GM06990 (cell line): ENCODE measurements around the gene DHX34.

ENCODE experiments used
- DNase-seq: peaks from one replicate; pipeline ENCODE4 v3.0.0-alpha.2; 2011; ENCODE audit not compliant: insufficient read length; ENCODE audit errors: extremely low read depth
- H3K27me3 ChIP-seq: replicated peaks from 2 replicates; pipeline ENCODE4 v1.6.0; 2011; ENCODE audit warnings: low read length; ENCODE audit not compliant: control insufficient read depth, insufficient read depth
- H3K36me3 ChIP-seq: 2 replicates; pipeline ENCODE4 v1.5.1; 2011; ENCODE audit warnings: low read length; ENCODE audit not compliant: control insufficient read depth, insufficient read depth
- H3K4me3 ChIP-seq: replicated peaks from 2 replicates; pipeline ENCODE4 v1.5.1; 2011; ENCODE audit warnings: low read depth, mild to moderate bottlenecking, control low read depth, low read length
- TF ChIP-seq, protein P1 (sequence below): IDR thresholded peaks from 2 replicates; pipeline ENCODE4 v1.5.1; 2011; ENCODE audit warnings: low read length, control low read depth, mild to moderate bottlenecking, inconsistent platforms; ENCODE audit not compliant: insufficient read depth, poor library complexity, severe bottlenecking

DHX34 gene

DNA sequence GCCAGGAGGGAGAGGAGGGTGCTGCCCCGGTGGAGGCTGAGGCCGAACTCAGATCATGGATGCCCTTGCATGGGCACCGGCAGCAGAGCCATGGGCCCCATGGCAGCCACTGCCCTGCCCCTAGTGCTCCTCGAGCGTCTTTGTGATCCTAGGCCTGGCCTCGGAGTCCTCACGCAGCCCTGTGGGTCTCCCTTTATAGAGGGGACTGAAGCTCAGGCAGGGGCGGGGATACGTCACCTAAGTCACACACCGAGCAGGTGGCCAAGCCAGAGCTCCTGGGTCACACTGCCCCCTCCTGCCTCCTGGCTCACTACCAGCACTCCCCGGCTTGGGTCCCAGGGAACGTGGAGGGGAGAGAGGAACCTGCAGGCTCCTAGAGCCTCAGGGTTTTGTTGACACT is 28.7 kb downstream of the DHX34 start:
- TF ChIP-seq, protein P1, sequence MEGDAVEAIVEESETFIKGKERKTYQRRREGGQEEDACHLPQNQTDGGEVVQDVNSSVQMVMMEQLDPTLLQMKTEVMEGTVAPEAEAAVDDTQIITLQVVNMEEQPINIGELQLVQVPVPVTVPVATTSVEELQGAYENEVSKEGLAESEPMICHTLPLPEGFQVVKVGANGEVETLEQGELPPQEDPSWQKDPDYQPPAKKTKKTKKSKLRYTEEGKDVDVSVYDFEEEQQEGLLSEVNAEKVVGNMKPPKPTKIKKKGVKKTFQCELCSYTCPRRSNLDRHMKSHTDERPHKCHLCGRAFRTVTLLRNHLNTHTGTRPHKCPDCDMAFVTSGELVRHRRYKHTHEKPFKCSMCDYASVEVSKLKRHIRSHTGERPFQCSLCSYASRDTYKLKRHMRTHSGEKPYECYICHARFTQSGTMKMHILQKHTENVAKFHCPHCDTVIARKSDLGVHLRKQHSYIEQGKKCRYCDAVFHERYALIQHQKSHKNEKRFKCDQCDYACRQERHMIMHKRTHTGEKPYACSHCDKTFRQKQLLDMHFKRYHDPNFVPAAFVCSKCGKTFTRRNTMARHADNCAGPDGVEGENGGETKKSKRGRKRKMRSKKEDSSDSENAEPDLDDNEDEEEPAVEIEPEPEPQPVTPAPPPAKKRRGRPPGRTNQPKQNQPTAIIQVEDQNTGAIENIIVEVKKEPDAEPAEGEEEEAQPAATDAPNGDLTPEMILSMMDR: no peak
- Histone ChIP-seq H3K4me3 (no peak overlapping the region), H3K36me3 (peaks cover 42% of the 10 kb centered on the region), H3K27me3 (no peaks in the 10 kb centered on the region)
- no peak for DNase-seq

DNA sequence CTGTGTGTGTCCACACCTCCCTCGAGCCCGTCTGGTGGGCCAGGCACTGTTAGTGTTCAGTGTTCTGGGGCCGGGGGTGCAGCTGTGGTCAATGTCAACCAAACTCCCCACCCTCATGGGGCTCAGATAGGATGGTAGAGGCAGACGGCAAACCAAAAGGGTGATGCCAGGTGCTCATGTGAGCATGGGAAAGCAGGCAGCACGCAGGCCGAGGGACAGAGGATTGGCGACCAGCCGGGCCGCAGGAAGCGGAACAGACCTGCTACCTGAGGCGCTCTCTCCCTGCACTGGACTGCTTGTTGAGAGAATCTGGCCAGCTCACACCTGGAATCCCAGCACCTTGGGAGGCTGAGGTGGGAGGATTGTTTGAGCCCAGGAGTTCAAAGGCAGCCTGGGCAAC is 29.1 kb downstream of the DHX34 start:
- H3K36me3 ChIP-seq: peaks cover 39% of the 10 kb centered on the region
- H3K4me3 ChIP-seq: no peak overlapping the region
- H3K27me3 ChIP-seq: no peaks in the 10 kb centered on the region
- no peak for DNase-seq
- TF ChIP-seq, protein P1: no peak

DNA sequence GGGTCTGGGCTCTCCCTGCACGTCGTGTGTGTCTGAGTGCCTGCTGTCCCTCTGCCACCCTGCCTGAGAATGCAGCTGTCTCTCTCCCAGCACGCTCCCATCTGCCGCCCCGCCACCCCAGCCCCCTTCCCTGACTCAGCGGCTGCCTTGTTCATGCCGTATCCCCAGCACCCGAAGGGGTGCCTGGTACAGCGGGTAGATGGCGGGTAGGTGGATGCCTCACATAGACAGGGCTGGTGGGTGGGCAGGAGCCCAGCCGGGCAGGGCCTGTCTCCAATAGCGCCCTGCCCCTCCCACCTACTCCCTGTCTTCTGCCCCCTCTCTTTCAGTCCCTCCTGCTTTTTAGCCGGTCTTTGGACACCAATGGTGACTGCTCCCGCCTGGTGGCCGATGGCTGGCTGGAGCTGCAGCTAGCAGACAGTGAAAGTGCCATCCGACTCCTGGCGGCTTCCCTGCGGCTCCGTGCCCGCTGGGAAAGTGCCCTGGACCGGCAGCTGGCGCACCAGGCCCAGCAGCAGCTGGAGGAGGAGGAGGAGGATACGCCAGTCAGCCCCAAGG is 30.3 kb downstream of the DHX34 start:
- H3K4me3 ChIP-seq: no peak overlapping the region
- H3K27me3 ChIP-seq: no peaks in the 10 kb centered on the region
- TF ChIP-seq, protein P1: no peak
- no peak for DNase-seq
- H3K36me3 ChIP-seq: peaks cover 33% of the 10 kb centered on the region

DNA sequence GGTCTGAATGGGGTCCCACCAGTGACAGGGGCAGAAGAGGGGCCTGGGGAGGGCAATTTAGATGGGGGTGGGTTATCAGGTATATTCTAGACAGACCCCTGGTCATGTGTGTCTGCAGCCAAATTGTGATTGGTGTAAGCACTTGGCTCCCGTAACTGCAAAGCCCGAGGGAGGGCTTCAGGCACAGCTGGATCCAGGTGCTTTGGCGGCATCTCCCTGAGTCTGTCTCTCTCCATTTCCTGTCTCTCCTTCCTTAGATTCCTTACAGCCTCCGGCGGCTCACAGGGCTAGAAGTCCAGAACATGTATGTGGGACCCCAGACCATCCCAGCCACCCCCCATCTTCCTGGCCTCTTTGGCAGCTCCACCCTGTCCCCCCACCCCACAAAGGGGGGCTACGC is 31.4 kb downstream of the DHX34 start:
- no peak for DNase-seq
- H3K27me3 ChIP-seq: no peaks in the 10 kb centered on the region
- TF ChIP-seq, protein P1: no peak
- no peak overlapping the region for H3K4me3 ChIP-seq
- peaks cover 28% of the 10 kb centered on the region for H3K36me3 ChIP-seq

DNA sequence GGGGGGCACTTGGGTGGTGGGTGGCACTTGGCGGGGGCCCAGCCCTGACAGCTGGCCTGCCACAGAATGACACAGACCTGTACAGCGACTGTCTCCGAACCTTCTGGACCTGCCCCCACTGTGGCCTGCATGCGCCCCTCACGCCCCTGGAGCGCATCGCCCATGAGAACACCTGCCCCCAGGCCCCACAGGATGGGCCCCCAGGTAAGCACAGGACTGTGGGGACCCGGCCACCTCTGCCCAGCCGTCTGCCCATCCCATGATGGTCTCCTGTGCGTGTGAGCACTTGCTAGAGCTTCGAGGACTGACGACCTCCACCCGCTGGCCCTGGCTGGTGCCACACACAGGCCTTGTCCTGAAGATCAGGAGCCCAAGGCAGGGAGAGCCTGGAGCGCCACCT is 32.0 kb downstream of the DHX34 start:
- no peak for DNase-seq
- TF ChIP-seq, protein P1: no peak
- Histone ChIP-seq H3K4me3 (no peak overlapping the region), H3K36me3 (peaks cover 24% of the 10 kb centered on the region), H3K27me3 (no peaks in the 10 kb centered on the region)
